GM23338 (cell line): Measurements from ENCODE around the gene NINJ2. TPM values are rescaled to one million over a fixed set of nuclear protein-coding genes. Genes with fewer than 3 reads are reported as not detected.
"Not testable (repeated sequence)": the region's sequence is repeated elsewhere in the genome, so short reads cannot be mapped to it uniquely, and the experiment has no call there.

Source experiments
- ATAC-seq: fragments of 200-7000 bp; cut with Tn5 transposase; 3 replicates; pipeline ENCODE4 v1.9.1; 2020
- DNase-seq: peaks from one replicate; pipeline ENCODE4 v3.0.0-alpha.2; 2015; ENCODE audit warnings: low spot score
- H2AFZ ChIP-seq: fragments of 200-600 bp; sonication (generic); 2 replicates; pipeline ENCODE4 v1.8.0; 2016; ENCODE audit warnings: antibody characterized with exemption, mild to moderate bottlenecking, moderate library complexity
- H3F3A ChIP-seq: fragments of 200-600 bp; sonication (generic); replicated peaks from 2 replicates; pipeline ENCODE4 v1.8.0; 2017; ENCODE audit warnings: antibody characterized with exemption, mixed run types, low read depth
- H3K27ac ChIP-seq: fragments of 200-600 bp; sonication (generic); 2 replicates; pipeline ENCODE4 v1.6.1; 2016; ENCODE audit warnings: low read depth
- H3K27me3 ChIP-seq: fragments of 200-600 bp; sonication (generic); 2 replicates; pipeline ENCODE4 v1.8.0; 2016; ENCODE audit warnings: mild to moderate bottlenecking, mixed run types, moderate library complexity; ENCODE audit not compliant: insufficient read depth
- H3K36me3 ChIP-seq: fragments of 200-600 bp; sonication (generic); 2 replicates; pipeline ENCODE4 v1.8.0; 2016; ENCODE audit warnings: mild to moderate bottlenecking; ENCODE audit not compliant: insufficient read depth
- H3K4me1 ChIP-seq: fragments of 200-600 bp; sonication (generic); 2 replicates; pipeline ENCODE4 v1.8.0; 2016; ENCODE audit warnings: mild to moderate bottlenecking, moderate library complexity; ENCODE audit not compliant: insufficient read depth
- H3K4me2 ChIP-seq: fragments of 200-600 bp; sonication (generic); 2 replicates; pipeline ENCODE4 v1.7.1; 2017; ENCODE audit warnings: mixed run types
- H3K4me3 ChIP-seq: fragments of 200-600 bp; sonication (generic); 2 replicates; pipeline ENCODE4 v1.6.1; 2016; ENCODE audit warnings: mixed run types
- H3K79me2 ChIP-seq: fragments of 200-600 bp; sonication (generic); replicated peaks from 2 replicates; pipeline ENCODE4 v1.8.0; 2017; ENCODE audit warnings: mild to moderate bottlenecking; ENCODE audit not compliant: insufficient read depth
- H3K9me2 ChIP-seq: fragments of 200-600 bp; sonication (generic); 2 replicates; pipeline ENCODE4 v1.8.0; 2017; ENCODE audit not compliant: insufficient read depth
- H4K20me1 ChIP-seq: fragments of 200-600 bp; sonication (generic); replicated peaks from 2 replicates; pipeline ENCODE4 v1.8.0; 2017; ENCODE audit warnings: mild to moderate bottlenecking; ENCODE audit not compliant: insufficient read depth
- H3K27ac Mint-ChIP-seq: 2 replicates; pipeline ENCODE4 v1.8.0; 2020; ENCODE audit warnings: inconsistent platforms, mild to moderate bottlenecking, moderate library complexity, mixed read lengths
- H3K27me3 Mint-ChIP-seq: 3 replicates; pipeline ENCODE4 v1.8.0; 2022; ENCODE audit warnings: low read depth, mild to moderate bottlenecking, moderate library complexity, mixed read lengths, inconsistent platforms; ENCODE audit not compliant: insufficient read depth, poor library complexity
- H3K36me3 Mint-ChIP-seq: 3 replicates; pipeline ENCODE4 v1.8.0; 2021; ENCODE audit warnings: low read depth, mild to moderate bottlenecking, inconsistent platforms, moderate library complexity, mixed read lengths
- H3K4me1 Mint-ChIP-seq: 3 replicates; pipeline ENCODE4 v1.8.0; 2020; ENCODE audit warnings: mild to moderate bottlenecking, inconsistent platforms, mixed read lengths
- H3K4me3 Mint-ChIP-seq: 3 replicates; pipeline ENCODE4 v1.8.0; 2021; ENCODE audit warnings: moderate library complexity, mild to moderate bottlenecking, inconsistent platforms, mixed read lengths
- H3K9me3 Mint-ChIP-seq: 3 replicates; pipeline ENCODE4 v1.8.0; 2020; ENCODE audit warnings: moderate library complexity, mild to moderate bottlenecking, inconsistent platforms, mixed read lengths
- CREB1 ChIP-seq: fragments of 250-450 bp; sonication (Bioruptor Pico); IDR thresholded peaks from 2 replicates; pipeline ENCODE4 v1.5.0; 2020; ENCODE audit warnings: low read depth, mild to moderate bottlenecking, moderate library complexity
- CTCF ChIP-seq, 2 experiments: fragments of 200-600 bp in 1 of 2; sonication (generic) in 1 of 2; conservative IDR thresholded peaks; 2 replicates each; pipeline versions ENCODE4 v1.5.1 to v1.6.1; 2016 to 2017; ENCODE audit warnings: antibody characterized with exemption in 2 of 2, low read depth in 2 of 2, mild to moderate bottlenecking in 2 of 2, moderate library complexity in 1 of 2
- EZH2 ChIP-seq: fragments of 200-600 bp; sonication (generic); IDR thresholded peaks from one replicate; pipeline ENCODE4 v1.8.0; 2017; ENCODE audit warnings: antibody characterized with exemption, mild to moderate bottlenecking, low read depth; ENCODE audit not compliant: unreplicated experiment
- EZH2phosphoT487 ChIP-seq: fragments of 200-600 bp; sonication (generic); IDR thresholded peaks from one replicate; pipeline ENCODE4 v1.8.1; 2018; ENCODE audit warnings: antibody characterized with exemption; ENCODE audit not compliant: unreplicated experiment
- JUNB ChIP-seq: IDR thresholded peaks from one replicate; pipeline ENCODE4 v1.6.1; 2016; ENCODE audit warnings: antibody characterized with exemption; ENCODE audit not compliant: unreplicated experiment
- POLR2AphosphoS5 ChIP-seq: IDR thresholded peaks from 2 replicates; pipeline ENCODE4 v1.6.1; 2016; ENCODE audit warnings: antibody characterized with exemption, low read depth
- REST ChIP-seq: IDR thresholded peaks from one replicate; pipeline ENCODE4 v1.6.1; 2018; ENCODE audit warnings: antibody characterized with exemption; ENCODE audit not compliant: unreplicated experiment
- STAT1 ChIP-seq: IDR thresholded peaks from one replicate; pipeline ENCODE4 v1.6.1; 2016; ENCODE audit warnings: antibody characterized with exemption; ENCODE audit not compliant: unreplicated experiment
- ZNF114 ChIP-seq: fragments of 250-450 bp; sonication (Bioruptor Pico); IDR thresholded peaks from 2 replicates; pipeline ENCODE4 v1.5.0; 2020; ENCODE audit warnings: mild to moderate bottlenecking, moderate library complexity
- polyA plus RNA-seq: library from polyadenylated mRNA; unstranded; fragments of >200 nt; fragmentation: Nextera tagmentation; extraction: Ambion mirVana; gene quantifications from 2 replicates; pipeline ENCODE4 v1.2.1, GENCODE V29; 2016
- total RNA-seq: library from RNA; depleted of rRNA; stranded (reverse); fragments of >200 nt; shearing (Covaris generic); gene quantifications from 2 replicates; pipeline ENCODE4 v1.2.3, GENCODE V29; 2014

NINJ2 gene
- total and polyA plus RNA-seq, 2 experiments from 2014 or later = 0.94 to 2.6 TPM

- Histone ChIP-seq H3K36me3 (no peaks in the 10 kb centered on the region; the same call in 1 of the 2 replicates), H2AFZ (no peak overlapping the region), H3K27me3 (no peaks in the 10 kb centered on the region), H3K4me1 (no peaks in the 10 kb centered on the region), H3K4me3 (no peak overlapping the region), H3K27ac (no peak overlapping the region), H4K20me1 (no peaks in the 10 kb centered on the region), H3K4me2 (no peak overlapping the region), H3K79me2 (no peaks in the 10 kb centered on the region), H3F3A (no peaks in the 10 kb centered on the region), H3K9me2 (no peaks in the 10 kb centered on the region)
- Mint-ChIP-seq H3K4me3 (no peak overlapping the region), H3K4me1 (peaks cover 12% of the 10 kb centered on the region), H3K36me3 (peaks cover 25% of the 10 kb centered on the region), H3K27me3 (no peaks in the 10 kb centered on the region), H3K27ac (no peak overlapping the region), H3K9me3 (peaks cover 39% of the 10 kb centered on the region)
- DNase-seq (peak; percentile 43), ATAC-seq (peak; percentile 71)
- TF ChIP-seq ZNF114 (no peak), EZH2 (no peak), JUNB (no peak), STAT1 (no peak), CTCF (conservative IDR thresholded peaks at IDR 0.05; ENCODE audit: low read depth in 2 of 2) (peak; percentile 33 to 40)
These were observed 36.8 kb upstream of the NINJ2 start for GRCh38 chr12:700016-700415.

GRCh38 chr12:698222-698621 is 35.0 kb upstream of the NINJ2 start:
- not testable (repeated sequence) for H3K4me1 ChIP-seq, H3K27me3 ChIP-seq, H3K27ac ChIP-seq, H3F3A ChIP-seq, H3K4me2 ChIP-seq, H3K4me3 ChIP-seq, H3K36me3 ChIP-seq, H4K20me1 ChIP-seq, H3K27ac Mint-ChIP-seq, H3K4me3 Mint-ChIP-seq, H3K9me2 ChIP-seq, ATAC-seq, DNase-seq, H3K27me3 Mint-ChIP-seq, H2AFZ ChIP-seq, H3K4me1 Mint-ChIP-seq, H3K79me2 ChIP-seq
- Mint-ChIP-seq H3K9me3 (peaks cover 57% of the 10 kb centered on the region), H3K36me3 (peaks cover 35% of the 10 kb centered on the region)

GRCh38 chr12:697481-697880 is 34.2 kb upstream of the NINJ2 start:
- no peaks in the 10 kb centered on the region for H3K4me1 ChIP-seq
- peaks cover 2% of the 10 kb centered on the region; the same call in 1 of the 3 replicates for H3K4me1 Mint-ChIP-seq
- H3K4me3 ChIP-seq = no peak overlapping the region
- H3K27ac Mint-ChIP-seq = no peak overlapping the region
- H3K36me3 Mint-ChIP-seq = peaks cover 35% of the 10 kb centered on the region
- H3K4me3 Mint-ChIP-seq = no peak overlapping the region
- H3K27me3 ChIP-seq = no peaks in the 10 kb centered on the region
- H3F3A ChIP-seq = no peaks in the 10 kb centered on the region
- H3K9me2 ChIP-seq = no peaks in the 10 kb centered on the region
- no peak overlapping the region for H3K27ac ChIP-seq
- DNase-seq (no peak), ATAC-seq (no peak)
- no peak overlapping the region for H2AFZ ChIP-seq
- H3K79me2 ChIP-seq = no peaks in the 10 kb centered on the region
- peaks cover 57% of the 10 kb centered on the region for H3K9me3 Mint-ChIP-seq
- H3K36me3 ChIP-seq = no peaks in the 10 kb centered on the region; the same call in 1 of the 2 replicates
- H3K4me2 ChIP-seq = no peak overlapping the region
- no peaks in the 10 kb centered on the region for H4K20me1 ChIP-seq
- H3K27me3 Mint-ChIP-seq = no peaks in the 10 kb centered on the region
- TF ChIP-seq REST (no peak), ZNF114 (no peak), EZH2phosphoT487 (no peak), CREB1 (no peak), POLR2AphosphoS5 (no peak)
